Measurements from ENCODE around the gene ATRX. TPM values are rescaled to one million over a fixed set of nuclear protein-coding genes. Genes with fewer than 3 reads are reported as not detected.
"Not testable (repeated sequence)": the region's sequence is repeated elsewhere in the genome, so short reads cannot be mapped to it uniquely, and the experiment has no call there.

Gene ATRX
- total RNA-seq, 2 donors from 2014 or later: 49.3 to 110 TPM

- Histone ChIP-seq H3K36me3 (no peaks in the 10 kb centered on the region), H3K4me1 (replicated peaks) (no peaks in the 10 kb centered on the region), H3K27ac (no peak overlapping the region), H3K4me3 (no peak overlapping the region), H3K27me3 (replicated peaks; ENCODE audit: insufficient read depth) (no peaks in the 10 kb centered on the region), H3K9me3 (no peaks in the 10 kb centered on the region)
- TF ChIP-seq POLR2A (IDR thresholded peaks at IDR 0.05) (no peak), POLR2AphosphoS5 (IDR thresholded peaks at IDR 0.05) (no peak)
- TF ChIP-seq, protein P1, sequence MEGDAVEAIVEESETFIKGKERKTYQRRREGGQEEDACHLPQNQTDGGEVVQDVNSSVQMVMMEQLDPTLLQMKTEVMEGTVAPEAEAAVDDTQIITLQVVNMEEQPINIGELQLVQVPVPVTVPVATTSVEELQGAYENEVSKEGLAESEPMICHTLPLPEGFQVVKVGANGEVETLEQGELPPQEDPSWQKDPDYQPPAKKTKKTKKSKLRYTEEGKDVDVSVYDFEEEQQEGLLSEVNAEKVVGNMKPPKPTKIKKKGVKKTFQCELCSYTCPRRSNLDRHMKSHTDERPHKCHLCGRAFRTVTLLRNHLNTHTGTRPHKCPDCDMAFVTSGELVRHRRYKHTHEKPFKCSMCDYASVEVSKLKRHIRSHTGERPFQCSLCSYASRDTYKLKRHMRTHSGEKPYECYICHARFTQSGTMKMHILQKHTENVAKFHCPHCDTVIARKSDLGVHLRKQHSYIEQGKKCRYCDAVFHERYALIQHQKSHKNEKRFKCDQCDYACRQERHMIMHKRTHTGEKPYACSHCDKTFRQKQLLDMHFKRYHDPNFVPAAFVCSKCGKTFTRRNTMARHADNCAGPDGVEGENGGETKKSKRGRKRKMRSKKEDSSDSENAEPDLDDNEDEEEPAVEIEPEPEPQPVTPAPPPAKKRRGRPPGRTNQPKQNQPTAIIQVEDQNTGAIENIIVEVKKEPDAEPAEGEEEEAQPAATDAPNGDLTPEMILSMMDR (IDR thresholded peaks at IDR 0.05): no peak
- WGBS: 89% methylated on average over 5 of the region's 7 CpGs
- intact Hi-C loops (cut with DNase I): no loop called here
- no peak for DNase-seq (ENCODE audit: low spot score)
These were observed 54.1 kb downstream of the ATRX start for GRCh38 chrX:77731821-77732419.

GRCh38 chrX:77726095-77726494 lies 59.9 kb downstream of the ATRX start:
- intact Hi-C loops (cut with DNase I); DNase-seq (ENCODE audit: low spot score); H3K4me1 ChIP-seq (replicated peaks); H3K27ac ChIP-seq; H3K27me3 ChIP-seq (replicated peaks; ENCODE audit: insufficient read depth); H3K4me3 ChIP-seq; H3K36me3 ChIP-seq; H3K9me3 ChIP-seq: not testable (repeated sequence)
- 100% methylated on average over 3 of the region's 3 CpGs for WGBS

GRCh38 chrX:77723681-77724080 lies 62.3 kb downstream of the ATRX start:
- 88% methylated on average over 4 of the region's 4 CpGs for WGBS
- no peak overlapping the region for H3K27ac ChIP-seq
- no peak overlapping the region for H3K4me3 ChIP-seq
- TF ChIP-seq POLR2AphosphoS5 (IDR thresholded peaks at IDR 0.05) (no peak), POLR2A (IDR thresholded peaks at IDR 0.05) (no peak)
- TF ChIP-seq, protein P1 (IDR thresholded peaks at IDR 0.05): no peak
- DNase-seq (ENCODE audit: low spot score): no peak
- H3K4me1 ChIP-seq (replicated peaks): no peaks in the 10 kb centered on the region
- no peaks in the 10 kb centered on the region for H3K36me3 ChIP-seq
- intact Hi-C loops (cut with DNase I): no loop called here
- no peaks in the 10 kb centered on the region for H3K9me3 ChIP-seq
- H3K27me3 ChIP-seq (replicated peaks; ENCODE audit: insufficient read depth): no peaks in the 10 kb centered on the region

- TF ChIP-seq POLR2AphosphoS5 (IDR thresholded peaks at IDR 0.05) (no peak), POLR2A (IDR thresholded peaks at IDR 0.05) (no peak)
- TF ChIP-seq, protein P1 (IDR thresholded peaks at IDR 0.05): no peak
- no peak for DNase-seq (ENCODE audit: low spot score)
- Histone ChIP-seq H3K9me3 (no peaks in the 10 kb centered on the region), H3K4me3 (no peak overlapping the region), H3K27me3 (replicated peaks; ENCODE audit: insufficient read depth) (no peaks in the 10 kb centered on the region), H3K4me1 (replicated peaks) (no peaks in the 10 kb centered on the region), H3K27ac (no peak overlapping the region), H3K36me3 (no peaks in the 10 kb centered on the region)
- intact Hi-C loops (cut with DNase I): no loop called here
- WGBS: 62% methylated on average over 4 of the region's 4 CpGs
These were observed 66.6 kb downstream of the ATRX start for GRCh38 chrX:77719388-77719787.

- Histone ChIP-seq H3K36me3 (no peaks in the 10 kb centered on the region), H3K27me3 (replicated peaks; ENCODE audit: insufficient read depth) (no peaks in the 10 kb centered on the region), H3K4me1 (replicated peaks) (no peaks in the 10 kb centered on the region), H3K27ac (no peak overlapping the region), H3K4me3 (no peak overlapping the region), H3K9me3 (no peaks in the 10 kb centered on the region)
- DNase-seq (ENCODE audit: low spot score): no peak
- intact Hi-C loops (cut with DNase I): no loop called here
- TF ChIP-seq POLR2A (IDR thresholded peaks at IDR 0.05) (no peak), POLR2AphosphoS5 (IDR thresholded peaks at IDR 0.05) (no peak)
- TF ChIP-seq, protein P1 (IDR thresholded peaks at IDR 0.05): no peak
- WGBS: 100% methylated on average over 2 of the region's 6 CpGs
These were observed 81.1 kb downstream of the ATRX start for GRCh38 chrX:77704881-77705280.
